Activated T-cell treated with anti-CD3 and anti-CD28 coated beads, Interleukin-2, amount 50 U/mL, for 24 hours (primary cell): ENCODE data around the gene RNF8.
"Not testable (repeated sequence)": the region's sequence is repeated elsewhere in the genome, so short reads cannot be mapped to it uniquely, and the experiment has no call there.

Experiments
- DNase-seq: peaks from one replicate; pipeline ENCODE4 v3.0.0-alpha.2; 2020
- H3K27ac Mint-ChIP-seq: 2 replicates; pipeline ENCODE4 v1.8.0; 2020; ENCODE audit warnings: mild to moderate bottlenecking, mixed read lengths
- H3K27me3 Mint-ChIP-seq: 2 replicates; pipeline ENCODE4 v1.8.0; 2020; ENCODE audit warnings: mixed read lengths
- H3K36me3 Mint-ChIP-seq: 2 replicates; pipeline ENCODE4 v1.8.0; 2020; ENCODE audit warnings: low read depth, mixed read lengths
- H3K4me1 Mint-ChIP-seq: 2 replicates; pipeline ENCODE4 v1.8.0; 2020; ENCODE audit warnings: low read depth, mixed read lengths
- H3K4me3 Mint-ChIP-seq: 2 replicates; pipeline ENCODE4 v1.8.0; 2020; ENCODE audit warnings: mild to moderate bottlenecking, moderate library complexity, mixed read lengths
- H3K9me3 Mint-ChIP-seq: 2 replicates; pipeline ENCODE4 v1.8.0; 2020; ENCODE audit warnings: mixed read lengths

The RNF8 gene

GRCh38 chr6:37316071-37316470, 37.7 kb upstream of the RNF8 start:
- peaks cover 2% of the 10 kb centered on the region for H3K4me1 Mint-ChIP-seq
- H3K27me3 Mint-ChIP-seq: no peaks in the 10 kb centered on the region
- peaks cover 43% of the 10 kb centered on the region for H3K36me3 Mint-ChIP-seq
- no peaks in the 10 kb centered on the region for H3K9me3 Mint-ChIP-seq
- no peak for DNase-seq
- no peak overlapping the region for H3K27ac Mint-ChIP-seq
- H3K4me3 Mint-ChIP-seq: no peak overlapping the region

- H3K4me3 Mint-ChIP-seq: no peak overlapping the region
These were observed 36.3 kb upstream of the RNF8 start for GRCh38 chr6:37317312-37318038.

GRCh38 chr6:37319156-37319555, 34.6 kb upstream of the RNF8 start:
- DNase-seq: no peak
- Mint-ChIP-seq H3K36me3 (peaks cover 37% of the 10 kb centered on the region), H3K27ac (no peak overlapping the region), H3K4me1 (peaks cover 11% of the 10 kb centered on the region), H3K4me3 (no peak overlapping the region), H3K27me3 (no peaks in the 10 kb centered on the region), H3K9me3 (no peaks in the 10 kb centered on the region)

More at GRCh38 chr6:37317312-37318038, 36.3 kb upstream of the RNF8 start:
- H3K27me3 Mint-ChIP-seq: no peaks in the 10 kb centered on the region
- H3K4me1 Mint-ChIP-seq: peaks cover 2% of the 10 kb centered on the region
- no peaks in the 10 kb centered on the region for H3K9me3 Mint-ChIP-seq
- H3K27ac Mint-ChIP-seq: no peak overlapping the region
- no peak for DNase-seq
- peaks cover 46% of the 10 kb centered on the region for H3K36me3 Mint-ChIP-seq

GRCh38 chr6:37319856-37320480, 33.8 kb upstream of the RNF8 start:
- H3K27me3 Mint-ChIP-seq: no peaks in the 10 kb centered on the region
- H3K36me3 Mint-ChIP-seq: peaks cover 30% of the 10 kb centered on the region
- no peak for DNase-seq
- H3K4me1 Mint-ChIP-seq: peaks cover 16% of the 10 kb centered on the region
- H3K27ac Mint-ChIP-seq: peak overlapping the region; percentile 68
- no peaks in the 10 kb centered on the region for H3K9me3 Mint-ChIP-seq
- no peak overlapping the region for H3K4me3 Mint-ChIP-seq

GRCh38 chr6:37320646-37321045, 33.1 kb upstream of the RNF8 start:
- no peak for DNase-seq
- Mint-ChIP-seq H3K27me3 (no peaks in the 10 kb centered on the region), H3K4me1 (peaks cover 20% of the 10 kb centered on the region)

GRCh38 chr6:37321101-37321500, 32.7 kb upstream of the RNF8 start:
- H3K4me1 Mint-ChIP-seq: peaks cover 22% of the 10 kb centered on the region
- H3K9me3 Mint-ChIP-seq: no peaks in the 10 kb centered on the region
- peaks cover 24% of the 10 kb centered on the region for H3K36me3 Mint-ChIP-seq
- no peak for DNase-seq
- no peaks in the 10 kb centered on the region for H3K27me3 Mint-ChIP-seq
- peak overlapping the region; percentile 10 for H3K27ac Mint-ChIP-seq
- no peak overlapping the region for H3K4me3 Mint-ChIP-seq

More at GRCh38 chr6:37320646-37321045, 33.1 kb upstream of the RNF8 start:
- Mint-ChIP-seq H3K36me3 (peaks cover 27% of the 10 kb centered on the region), H3K27ac (no peak overlapping the region), H3K4me3 (no peak overlapping the region), H3K9me3 (no peaks in the 10 kb centered on the region)

- H3K4me3 Mint-ChIP-seq: no peak overlapping the region
- peaks cover 22% of the 10 kb centered on the region for H3K4me1 Mint-ChIP-seq
- H3K36me3 Mint-ChIP-seq: peaks cover 22% of the 10 kb centered on the region
- DNase-seq: no peak
- peak overlapping the region; percentile 10 for H3K27ac Mint-ChIP-seq
- no peaks in the 10 kb centered on the region for H3K9me3 Mint-ChIP-seq
- no peaks in the 10 kb centered on the region for H3K27me3 Mint-ChIP-seq
These were observed 32.0 kb upstream of the RNF8 start for GRCh38 chr6:37321516-37322415.

GRCh38 chr6:37323580-37323979, 30.2 kb upstream of the RNF8 start:
- Mint-ChIP-seq H3K9me3 (no peaks in the 10 kb centered on the region), H3K4me1 (peaks cover 22% of the 10 kb centered on the region), H3K4me3 (no peak overlapping the region), H3K36me3 (peaks cover 28% of the 10 kb centered on the region), H3K27me3 (no peaks in the 10 kb centered on the region), H3K27ac (peak overlapping the region; percentile 76)
- no peak for DNase-seq

- no peak for DNase-seq
- peak overlapping the region; percentile 76 for H3K27ac Mint-ChIP-seq
These were observed 29.4 kb upstream of the RNF8 start for GRCh38 chr6:37324131-37325033.

GRCh38 chr6:37330345-37330744, 23.4 kb upstream of the RNF8 start:
- not testable (repeated sequence) for H3K27ac Mint-ChIP-seq, H3K27me3 Mint-ChIP-seq, H3K4me3 Mint-ChIP-seq, H3K9me3 Mint-ChIP-seq, H3K4me1 Mint-ChIP-seq, DNase-seq
- peaks cover 44% of the 10 kb centered on the region for H3K36me3 Mint-ChIP-seq

More at GRCh38 chr6:37324131-37325033, 29.4 kb upstream of the RNF8 start:
- no peak overlapping the region for H3K4me3 Mint-ChIP-seq
- H3K4me1 Mint-ChIP-seq: peaks cover 22% of the 10 kb centered on the region
- no peaks in the 10 kb centered on the region for H3K9me3 Mint-ChIP-seq
- peaks cover 31% of the 10 kb centered on the region for H3K36me3 Mint-ChIP-seq
- H3K27me3 Mint-ChIP-seq: no peaks in the 10 kb centered on the region

GRCh38 chr6:37331047-37331446, 22.7 kb upstream of the RNF8 start:
- Mint-ChIP-seq H3K36me3 (peaks cover 42% of the 10 kb centered on the region), H3K27ac (no peak overlapping the region)

GRCh38 chr6:37332894-37333293, 20.9 kb upstream of the RNF8 start:
- Mint-ChIP-seq H3K4me3 (no peak overlapping the region), H3K9me3 (no peaks in the 10 kb centered on the region), H3K36me3 (peaks cover 36% of the 10 kb centered on the region), H3K27me3 (no peaks in the 10 kb centered on the region), H3K4me1 (peaks cover 5% of the 10 kb centered on the region), H3K27ac (peak overlapping the region; percentile 83)
- DNase-seq: no peak

More at GRCh38 chr6:37331047-37331446, 22.7 kb upstream of the RNF8 start:
- DNase-seq: no peak
- no peak overlapping the region for H3K4me3 Mint-ChIP-seq
- no peaks in the 10 kb centered on the region for H3K27me3 Mint-ChIP-seq
- H3K4me1 Mint-ChIP-seq: peaks cover 5% of the 10 kb centered on the region
- no peaks in the 10 kb centered on the region for H3K9me3 Mint-ChIP-seq

GRCh38 chr6:37334047-37334446, 19.7 kb upstream of the RNF8 start:
- no peak for DNase-seq
- Mint-ChIP-seq H3K4me3 (no peak overlapping the region), H3K36me3 (peaks cover 36% of the 10 kb centered on the region), H3K4me1 (peaks cover 5% of the 10 kb centered on the region), H3K9me3 (no peaks in the 10 kb centered on the region), H3K27ac (peak overlapping the region; percentile 47), H3K27me3 (no peaks in the 10 kb centered on the region)

GRCh38 chr6:37338317-37338716, 15.5 kb upstream of the RNF8 start:
- not testable (repeated sequence) for H3K27ac Mint-ChIP-seq, H3K27me3 Mint-ChIP-seq, H3K4me3 Mint-ChIP-seq, H3K4me1 Mint-ChIP-seq, H3K36me3 Mint-ChIP-seq, H3K9me3 Mint-ChIP-seq, DNase-seq
